IMR-90 (cell line): Measurements from ENCODE around the gene LAMA2.

Source experiments
- BHLHE40 ChIP-seq: fragments of 150-350 bp; IDR thresholded peaks from 2 replicates; pipeline ENCODE4 v1.6.1; 2016; ENCODE audit warnings: mild to moderate bottlenecking, low read depth, low read length
- CEBPB ChIP-seq: IDR thresholded peaks from 2 replicates; pipeline ENCODE4 v1.6.1; 2012; ENCODE audit warnings: low read depth, low read length, improper control_type of control experiment
- CTCF ChIP-seq: conservative IDR thresholded peaks from 2 replicates; pipeline ENCODE4 v1.5.1; 2012; ENCODE audit warnings: mild to moderate bottlenecking, low read depth, low read length, improper control_type of control experiment
- ELK1 ChIP-seq: fragments of 150-350 bp; IDR thresholded peaks from 2 replicates; pipeline ENCODE4 v1.6.1; 2016; ENCODE audit warnings: low read depth, mild to moderate bottlenecking, low read length, moderate library complexity, borderline replicate concordance
- FOS ChIP-seq: fragments of 150-350 bp; IDR thresholded peaks from 2 replicates; pipeline ENCODE4 v1.6.1; 2016; ENCODE audit warnings: low read depth, low read length
- MAFK ChIP-seq: IDR thresholded peaks from 2 replicates; pipeline ENCODE4 v1.6.1; 2012; ENCODE audit warnings: low read depth, low read length, improper control_type of control experiment
- MAZ ChIP-seq: IDR thresholded peaks from 2 replicates; pipeline ENCODE4 v1.6.1; 2012; ENCODE audit warnings: low read depth, mild to moderate bottlenecking, low read length, improper control_type of control experiment, moderate library complexity, borderline replicate concordance
- MXI1 ChIP-seq: IDR thresholded peaks from 2 replicates; pipeline ENCODE4 v1.6.1; 2012; ENCODE audit warnings: low read depth, mild to moderate bottlenecking, low read length, moderate library complexity, borderline replicate concordance
- NFE2L2 ChIP-seq: fragments of 150-350 bp; IDR thresholded peaks from 2 replicates; pipeline ENCODE4 v1.6.1; 2016; ENCODE audit warnings: low read depth, mild to moderate bottlenecking, low read length
- POLR2A ChIP-seq: IDR thresholded peaks from 2 replicates; pipeline ENCODE4 v1.6.1; 2012; ENCODE audit warnings: mild to moderate bottlenecking, low read depth, low read length
- RAD21 ChIP-seq: IDR thresholded peaks from 2 replicates; pipeline ENCODE4 v1.6.1; 2012; ENCODE audit warnings: low read length, improper control_type of control experiment
- RCOR1 ChIP-seq: IDR thresholded peaks from 2 replicates; pipeline ENCODE4 v1.6.1; 2012; ENCODE audit warnings: mild to moderate bottlenecking, low read length, improper control_type of control experiment; ENCODE audit not compliant: insufficient replicate concordance
- RFX5 ChIP-seq: IDR thresholded peaks from 2 replicates; pipeline ENCODE4 v1.8.0; 2012; ENCODE audit warnings: low read depth, mild to moderate bottlenecking, low read length, moderate library complexity
- USF2 ChIP-seq: fragments of 150-350 bp; IDR thresholded peaks from 2 replicates; pipeline ENCODE4 v1.6.1; 2017; ENCODE audit warnings: mild to moderate bottlenecking, antibody characterized with exemption, low read length, low read depth

GRCh38 chr6:129217701-129218100 is 334.8 kb downstream of the LAMA2 start:
- TF ChIP-seq CEBPB (no peak), CTCF (no peak), MAZ (no peak), POLR2A (no peak), BHLHE40 (no peak), RCOR1 (no peak), RFX5 (no peak), NFE2L2 (no peak), MXI1 (no peak), RAD21 (no peak), ELK1 (no peak), MAFK (no peak), FOS (no peak), USF2 (no peak)
